ENCODE measurements around the gene TBCEL.

The TBCEL gene

DNA sequence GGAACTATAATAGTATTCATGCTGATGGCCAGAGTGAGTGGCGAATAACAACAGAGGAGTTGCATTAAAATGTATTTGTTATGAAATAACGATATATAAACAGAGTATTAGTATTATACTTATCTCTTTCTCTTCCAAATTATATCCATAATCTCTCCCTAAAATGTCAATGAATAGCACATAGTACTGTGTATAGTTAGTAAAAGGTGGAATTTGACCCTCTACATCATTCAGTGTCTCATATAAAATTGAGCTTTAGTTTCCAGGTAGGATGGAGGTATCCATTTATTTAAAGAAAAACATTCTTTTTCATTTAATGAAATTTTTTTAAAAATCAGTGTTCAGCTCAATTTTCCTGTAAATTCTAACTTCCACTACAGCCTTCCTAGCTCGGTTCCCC is 42.7 kb downstream of the TBCEL start:
- no peak for DNase-seq (ENCODE audit: low spot score)

DNA sequence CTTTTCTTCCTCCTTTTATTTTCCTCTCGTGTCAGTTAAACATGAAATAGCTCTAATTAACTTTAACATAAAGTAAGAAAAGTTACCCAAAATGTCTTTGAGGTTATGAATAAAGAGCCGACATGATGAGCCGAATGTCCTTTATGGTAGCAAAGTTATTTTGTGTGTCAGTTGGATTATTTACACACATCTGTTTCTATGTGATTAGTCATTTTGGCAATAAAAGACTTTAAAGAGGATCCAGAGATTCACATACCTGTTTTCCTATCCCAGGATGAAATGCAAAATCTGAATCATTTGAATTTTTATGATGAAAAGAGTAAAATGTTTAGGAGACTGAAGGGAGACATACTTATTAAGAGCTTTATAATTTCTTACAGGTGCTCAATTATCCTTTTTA is 43.1 kb downstream of the TBCEL start:
- DNase-seq (ENCODE audit: low spot score): no peak

DNA sequence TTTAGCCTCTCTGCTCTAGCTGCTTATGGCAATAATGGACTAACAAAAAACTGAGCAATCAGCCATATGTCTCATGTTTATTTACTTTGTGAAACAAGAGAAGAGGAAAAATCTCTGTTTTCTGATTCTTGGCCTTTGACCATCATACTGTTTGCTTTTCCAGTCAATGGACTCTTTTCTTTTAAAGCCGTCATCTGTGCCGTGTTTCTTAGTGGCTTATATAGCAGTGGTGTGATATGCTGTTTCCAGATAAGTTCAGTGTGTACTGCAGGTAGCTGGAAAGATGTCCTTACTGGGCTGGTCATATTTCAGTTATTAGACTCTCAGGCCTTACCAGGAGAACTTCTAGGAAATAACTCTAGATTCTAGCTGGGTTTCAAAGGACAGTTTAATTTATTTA is 43.6 kb downstream of the TBCEL start:
- no peak for DNase-seq (ENCODE audit: low spot score)

DNA sequence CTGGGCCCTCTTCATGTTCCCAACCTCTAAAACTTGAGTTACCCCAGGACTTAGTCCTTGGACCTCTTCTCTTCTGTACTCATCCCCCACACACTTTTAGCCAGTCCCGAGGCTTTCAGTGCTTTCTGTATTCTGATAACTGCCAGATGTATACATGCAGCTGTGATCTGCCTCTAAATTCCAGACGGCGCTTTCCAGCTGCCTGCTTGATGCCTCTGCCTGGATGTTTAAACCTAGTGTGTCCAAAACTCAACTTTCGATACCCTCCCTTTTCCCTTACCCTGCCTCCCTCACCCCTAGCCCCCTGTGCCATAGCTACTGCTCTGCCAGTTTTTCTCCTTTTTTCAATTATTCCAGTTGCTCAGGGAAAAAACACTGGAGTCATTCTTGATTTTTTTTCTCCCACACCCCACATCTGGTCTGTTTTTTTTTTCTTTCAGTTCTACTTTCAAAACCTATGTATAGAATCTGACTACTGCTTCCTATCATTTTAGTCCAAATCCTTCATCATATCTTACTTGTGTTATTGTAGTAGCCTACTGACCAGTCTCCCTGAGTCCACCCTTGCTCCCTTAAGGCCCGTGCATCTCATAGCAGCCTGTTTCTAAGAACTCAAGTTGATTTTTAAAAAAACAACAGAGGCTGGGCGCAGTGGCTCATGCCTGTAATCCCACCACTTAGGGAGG is 44.2 kb downstream of the TBCEL start:
- no peak for DNase-seq (ENCODE audit: low spot score)

DNA sequence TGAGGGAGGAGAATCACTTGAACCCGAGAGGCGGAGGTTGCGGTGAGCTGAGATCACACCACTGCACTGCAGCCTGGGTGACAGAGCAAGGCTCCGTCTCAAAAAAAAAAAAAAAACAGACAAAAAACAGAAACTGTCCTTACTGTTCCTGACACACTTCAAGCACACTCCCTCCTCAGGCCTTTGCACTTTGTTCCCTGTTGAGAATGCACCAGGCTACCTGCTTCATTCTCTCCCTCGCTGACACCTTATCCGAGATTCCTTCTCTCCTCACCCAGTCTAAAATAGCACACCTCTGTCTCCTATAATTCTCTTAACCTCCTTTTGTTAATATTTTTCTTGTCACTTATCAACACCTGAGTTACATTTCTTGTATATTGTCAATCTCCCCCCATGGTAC is 44.9 kb downstream of the TBCEL start:
- no peak for DNase-seq (ENCODE audit: low spot score)

DNA sequence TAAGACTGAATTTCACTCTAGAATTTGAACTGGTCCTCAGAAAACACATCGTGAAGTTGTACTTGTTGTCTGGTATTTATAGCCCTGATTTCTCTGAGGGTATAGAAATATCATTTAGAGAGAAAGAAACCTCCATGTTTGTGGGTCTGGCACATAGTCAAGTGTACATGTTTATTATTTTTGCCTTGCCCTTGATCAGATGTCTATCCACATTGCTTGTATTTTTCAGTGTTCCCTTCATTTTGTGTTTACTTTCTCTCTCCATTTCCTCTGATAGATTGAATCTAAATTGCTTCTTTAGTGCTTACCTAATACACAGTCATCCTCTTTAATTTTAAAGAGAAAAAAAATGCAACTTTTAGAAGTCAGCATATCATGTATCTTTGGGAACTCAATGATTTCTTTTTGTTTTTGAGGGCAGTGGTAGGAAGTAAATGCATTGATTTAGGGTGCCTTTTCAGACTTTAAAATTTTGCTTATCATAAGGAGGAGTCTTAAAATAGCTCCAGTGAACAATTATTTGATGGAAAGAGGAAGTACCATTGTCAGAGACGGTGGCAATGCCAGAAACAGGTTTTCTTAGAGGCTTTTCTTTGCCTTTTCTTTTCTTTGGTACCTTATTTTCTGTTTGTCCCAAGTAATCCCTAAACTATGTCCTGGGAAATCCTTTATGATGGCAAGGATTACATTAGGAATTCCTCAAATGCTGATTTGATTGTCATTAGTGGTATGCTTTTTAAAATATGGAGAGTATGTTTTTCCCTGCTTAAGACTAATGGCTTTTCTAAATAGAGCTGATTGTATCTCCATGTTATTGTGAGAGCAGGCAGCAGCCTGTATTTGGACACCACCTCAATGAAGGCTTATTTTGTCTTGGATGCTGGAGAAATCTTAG is 47.3 kb downstream of the TBCEL start:
- no peak for DNase-seq (ENCODE audit: low spot score)

DNA sequence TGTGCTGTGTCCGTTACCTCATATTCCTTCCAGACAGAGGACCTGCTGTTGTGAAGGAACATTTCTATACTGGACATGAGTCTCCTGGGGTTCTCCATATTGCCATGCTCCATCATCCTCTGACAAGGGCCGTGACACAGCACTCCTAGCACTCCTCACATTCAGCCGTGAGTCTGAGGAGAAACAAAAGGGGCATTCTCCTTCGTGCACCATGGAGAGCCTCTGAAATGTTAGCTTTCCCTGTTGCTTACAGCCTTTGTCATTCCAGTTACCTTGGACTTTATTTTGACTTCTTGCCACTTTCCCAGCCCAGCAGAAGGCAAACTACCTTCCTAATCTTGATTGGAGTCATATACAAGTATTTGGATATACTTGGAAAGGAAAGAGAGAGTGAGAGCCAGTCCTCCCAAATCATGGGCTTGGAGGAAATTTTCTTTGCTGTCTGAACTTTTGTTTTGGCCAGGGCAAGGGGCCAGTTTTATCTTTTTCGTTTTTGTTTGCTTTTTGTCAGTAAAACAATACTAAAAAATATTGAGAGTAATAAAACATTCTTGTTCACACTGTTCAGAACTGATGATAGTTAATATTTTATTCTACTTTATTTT is 48.0 kb downstream of the TBCEL start:
- DNase-seq (ENCODE audit: low spot score): no peak

DNA sequence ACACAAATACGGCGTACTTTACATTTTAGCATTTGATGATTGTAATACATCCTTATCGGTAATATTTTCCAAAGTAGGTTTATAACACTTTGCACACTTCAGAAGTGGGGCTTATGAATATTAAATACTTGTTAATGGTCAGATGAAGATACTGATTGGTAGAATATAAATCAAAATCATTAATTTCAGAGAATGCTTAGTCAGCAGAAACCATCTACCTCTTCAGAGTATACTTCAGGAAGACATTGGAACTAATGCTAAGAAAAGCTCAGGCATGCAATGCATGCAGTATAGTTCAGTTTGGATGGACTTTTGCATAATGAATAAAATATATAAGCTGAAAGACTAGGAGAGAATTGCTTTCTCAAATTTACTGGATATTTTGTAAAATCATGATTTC is 57.4 kb downstream of the TBCEL start:
- DNase-seq (ENCODE audit: low spot score): no peak

DNA sequence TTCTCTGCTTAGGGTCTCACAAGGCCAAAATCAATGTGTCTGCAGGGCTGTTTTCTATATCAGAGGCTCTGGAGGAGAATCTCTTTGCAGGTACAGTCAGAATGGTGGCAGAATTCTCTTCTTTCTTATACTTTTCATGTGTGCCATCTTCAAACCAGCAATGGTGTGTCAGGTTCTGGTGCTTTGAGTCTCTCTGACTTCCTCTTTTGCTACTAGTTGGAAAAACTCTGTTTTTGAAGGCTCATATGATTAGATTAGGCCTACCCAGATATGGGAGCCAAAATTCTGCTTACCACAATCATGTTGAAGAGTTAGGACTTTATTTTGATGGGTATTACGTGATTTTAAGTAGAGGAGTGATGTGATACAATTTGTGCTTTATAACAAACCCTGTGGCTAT is 58.3 kb downstream of the TBCEL start:
- no peak for DNase-seq (ENCODE audit: low spot score)

DNA sequence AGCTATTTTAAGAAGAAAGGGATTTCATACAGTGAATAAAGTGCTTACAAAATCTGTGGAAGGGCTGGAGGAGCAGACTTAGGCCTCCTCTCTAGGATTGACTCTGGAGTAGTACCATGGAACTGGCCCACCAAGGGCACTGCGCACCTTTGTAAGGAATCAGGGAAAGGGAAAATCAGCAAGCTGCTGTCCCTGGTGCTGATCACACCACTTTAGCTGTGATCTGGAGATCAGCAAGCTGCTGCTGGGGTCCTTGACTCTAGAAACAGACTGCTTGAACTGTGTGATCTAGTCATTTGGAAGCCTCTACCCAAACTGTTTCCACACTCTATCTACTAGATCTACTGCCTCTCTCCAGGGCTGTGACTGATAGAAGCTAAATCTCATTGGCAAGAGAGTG is 58.8 kb downstream of the TBCEL start:
- no peak for DNase-seq (ENCODE audit: low spot score)

DNA sequence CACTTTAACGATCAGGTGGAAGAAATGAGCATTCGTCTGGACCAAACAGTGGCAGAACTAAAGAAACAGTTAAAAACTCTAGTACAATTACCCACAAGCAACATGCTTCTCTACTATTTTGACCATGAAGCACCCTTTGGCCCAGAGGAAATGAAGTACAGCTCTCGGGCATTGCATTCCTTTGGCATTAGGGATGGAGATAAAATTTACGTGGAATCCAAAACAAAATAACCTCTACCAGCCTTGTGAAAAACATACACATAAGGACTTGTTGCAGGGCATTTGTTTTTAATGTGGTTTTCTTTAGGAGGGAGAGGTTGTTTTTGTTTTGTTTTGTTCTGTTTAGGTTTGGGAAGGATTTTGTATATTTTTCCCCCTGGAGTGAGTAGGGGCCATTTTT is 63.0 kb downstream of the TBCEL start:
- DNase-seq (ENCODE audit: low spot score): no peak

DNA sequence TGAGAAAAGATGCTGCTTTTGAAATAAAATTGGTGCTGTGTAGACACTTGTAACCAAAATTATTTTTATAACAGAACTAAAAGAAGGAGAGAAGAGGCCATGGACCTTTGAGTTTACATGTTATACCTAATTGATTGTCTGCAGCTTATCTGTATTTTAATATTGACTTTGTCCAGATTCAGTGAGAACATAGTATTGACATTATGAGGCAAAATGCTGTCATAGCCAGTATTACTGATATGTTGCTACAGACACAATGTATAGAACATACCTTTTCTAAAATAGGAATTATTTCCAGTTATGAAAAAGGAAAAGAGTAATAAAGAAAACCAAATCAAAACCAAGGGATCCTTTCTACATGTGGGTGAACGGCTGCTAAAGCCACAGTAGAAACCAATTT is 65.7 kb downstream of the TBCEL start:
- DNase-seq (ENCODE audit: low spot score): no peak

DNA sequence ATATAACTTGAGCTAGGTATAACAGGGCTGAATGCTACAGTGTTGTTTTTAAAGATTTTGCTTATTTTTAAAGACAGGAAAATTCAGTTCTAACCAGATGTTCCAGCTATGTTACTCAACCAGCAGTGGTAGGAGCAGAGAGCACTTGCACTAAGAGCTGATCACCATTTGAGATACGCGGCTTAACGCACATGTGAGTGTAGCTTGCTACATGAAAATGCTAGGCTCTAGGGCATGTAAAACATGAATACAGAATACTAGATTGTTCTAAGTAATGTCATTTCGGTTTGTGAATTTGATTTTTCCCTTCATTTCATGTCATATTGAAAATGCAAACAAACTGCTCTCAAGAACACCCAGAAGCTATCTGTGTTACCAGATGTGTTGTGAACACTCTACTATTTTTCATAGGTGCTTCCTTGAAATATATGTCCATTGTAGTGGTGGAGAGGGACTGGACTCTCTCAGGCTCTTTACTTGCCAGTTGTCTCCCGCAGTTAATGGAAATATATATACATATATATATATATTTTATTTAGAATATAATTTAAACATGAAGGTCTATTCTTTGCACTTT is 66.3 kb downstream of the TBCEL start:
- DNase-seq (ENCODE audit: low spot score): no peak

DNA sequence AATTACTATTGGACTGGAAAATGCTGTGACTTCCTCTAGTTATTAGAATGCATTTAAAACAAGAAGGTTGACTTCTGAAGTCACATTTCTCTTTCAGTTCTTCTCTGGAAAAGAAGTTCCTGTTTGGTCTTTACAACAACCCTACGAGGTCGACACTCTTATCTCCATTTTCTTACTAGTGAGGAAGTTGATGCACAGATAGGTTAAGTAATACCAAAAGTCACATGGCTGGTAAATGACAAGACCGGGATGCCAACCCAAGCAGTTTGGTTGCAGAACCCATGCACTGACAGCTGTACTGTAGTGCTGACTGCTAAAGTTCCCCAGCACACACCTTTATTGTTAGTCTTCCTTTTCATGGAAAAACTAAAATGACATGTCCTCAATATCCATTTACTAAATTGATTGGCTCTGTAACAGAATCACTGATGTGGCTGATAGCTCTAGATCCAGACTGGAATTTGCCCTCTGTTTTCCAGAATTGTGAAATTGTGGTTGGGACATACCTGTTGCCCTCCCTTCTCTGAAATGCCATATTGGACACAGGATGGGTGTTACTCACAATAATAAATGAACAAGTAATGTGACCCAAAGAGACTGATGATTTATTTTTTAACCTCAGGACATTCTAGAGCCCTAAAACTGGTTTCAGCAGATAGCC is 67.7 kb downstream of the TBCEL start:
- no peak for DNase-seq (ENCODE audit: low spot score)

DNA sequence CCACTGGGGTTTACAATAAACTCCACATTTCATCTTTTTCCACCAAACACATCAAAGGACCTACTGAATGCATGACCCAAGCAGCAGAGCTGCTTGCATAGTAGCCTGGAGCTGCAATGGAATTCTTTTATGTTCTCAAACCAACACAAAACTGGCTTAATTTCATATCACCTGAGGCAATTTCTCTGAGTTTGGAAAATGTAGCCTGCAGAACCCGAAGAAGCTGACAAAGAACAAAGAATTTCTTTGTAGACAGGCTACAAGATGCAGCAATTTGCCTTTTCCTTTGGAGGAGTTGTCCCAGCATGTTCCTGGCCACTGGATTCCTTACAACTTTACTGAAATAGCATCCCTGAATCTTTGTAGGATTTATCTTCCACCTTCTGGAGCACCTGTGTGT is 71.7 kb downstream of the TBCEL start:
- DNase-seq (ENCODE audit: low spot score): no peak

DNA sequence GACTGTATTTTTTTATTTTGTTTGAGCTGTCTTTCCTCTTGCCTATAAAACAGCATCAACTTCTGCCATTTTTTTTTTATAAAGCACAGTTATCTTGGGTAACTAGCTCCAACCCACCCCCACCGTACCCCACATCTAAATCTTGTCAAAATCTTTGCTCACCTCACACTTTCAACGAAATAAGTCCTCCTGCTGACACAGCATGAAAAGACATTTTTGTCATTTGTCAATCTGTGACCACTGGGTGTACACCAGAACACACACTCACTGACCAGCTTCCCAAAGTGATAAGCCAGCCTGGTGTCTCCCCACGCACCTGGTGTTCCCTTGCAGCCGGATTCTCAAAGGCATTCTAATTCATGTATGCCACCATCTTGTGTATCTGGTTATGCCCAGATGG is 75.5 kb downstream of the TBCEL start:
- DNase-seq (ENCODE audit: low spot score): no peak

DNA sequence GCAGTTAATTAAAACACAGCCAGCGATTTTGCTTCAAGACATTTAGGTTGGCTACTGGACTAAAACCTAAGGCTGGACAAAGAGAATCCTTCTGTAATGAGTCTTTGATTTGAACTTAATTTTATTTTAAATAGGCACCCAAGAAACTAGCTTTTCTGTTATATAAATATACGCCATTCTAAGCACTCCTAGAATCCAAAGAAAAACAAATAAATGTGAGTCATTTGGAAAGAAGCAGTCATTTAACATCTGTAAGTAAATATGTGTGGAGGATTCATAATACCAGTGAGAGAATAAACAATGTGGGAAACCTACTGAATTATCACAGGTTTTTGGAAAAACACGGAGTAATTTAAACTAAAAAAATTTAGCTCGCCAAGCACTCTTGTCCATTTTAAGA is 76.0 kb downstream of the TBCEL start:
- DNase-seq (ENCODE audit: low spot score): no peak

DNA sequence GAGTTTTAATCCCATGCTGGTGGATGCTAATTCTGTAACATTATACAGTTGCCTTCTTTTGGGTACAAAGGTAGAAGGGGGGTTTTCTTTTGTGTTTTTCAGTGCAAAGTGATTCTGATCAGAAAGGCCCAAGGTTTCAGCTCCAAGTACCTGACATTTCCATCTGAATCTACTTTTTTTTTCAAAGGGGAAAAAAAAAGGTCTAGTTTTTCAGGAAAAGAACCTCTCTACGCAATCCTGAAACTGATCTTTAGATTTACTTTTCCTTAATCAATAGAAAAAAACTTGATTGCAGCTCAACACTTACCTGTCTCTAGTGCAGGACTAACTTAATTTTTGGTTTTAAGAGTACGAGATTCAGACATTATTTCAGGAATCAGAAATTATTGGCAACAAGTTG is 77.0 kb downstream of the TBCEL start, which contains the start of gene TECTA:
Gene TECTA (plus strand): TSS at position 301 of the 400 bp plus-strand sequence. CDS start 1,423 bp downstream, outside the sequence.
- no peak for DNase-seq (ENCODE audit: low spot score)

DNA sequence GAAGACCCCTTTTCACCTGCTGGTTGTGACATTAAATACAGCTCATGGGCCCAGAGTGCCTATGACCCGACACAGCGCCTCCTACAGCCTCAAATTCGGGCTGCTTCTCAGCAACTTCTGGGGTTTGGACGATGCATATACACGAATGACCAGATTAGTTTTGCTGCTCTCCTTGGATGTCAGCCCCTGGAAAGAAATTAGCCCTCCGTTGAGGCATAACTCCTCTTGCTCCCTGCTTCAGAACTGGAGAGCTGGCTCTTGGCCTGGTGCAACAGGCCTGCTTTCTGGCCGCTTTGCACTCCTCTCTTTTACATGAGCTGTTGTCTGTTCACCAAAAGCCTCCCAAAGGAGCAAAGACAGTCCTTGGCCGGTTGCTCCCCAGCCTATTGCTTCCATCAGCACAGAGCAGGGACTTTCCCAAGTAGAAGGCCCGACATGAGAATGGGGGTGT is 80.4 kb downstream of the TBCEL start:
- no peak for DNase-seq (ENCODE audit: low spot score)

DNA sequence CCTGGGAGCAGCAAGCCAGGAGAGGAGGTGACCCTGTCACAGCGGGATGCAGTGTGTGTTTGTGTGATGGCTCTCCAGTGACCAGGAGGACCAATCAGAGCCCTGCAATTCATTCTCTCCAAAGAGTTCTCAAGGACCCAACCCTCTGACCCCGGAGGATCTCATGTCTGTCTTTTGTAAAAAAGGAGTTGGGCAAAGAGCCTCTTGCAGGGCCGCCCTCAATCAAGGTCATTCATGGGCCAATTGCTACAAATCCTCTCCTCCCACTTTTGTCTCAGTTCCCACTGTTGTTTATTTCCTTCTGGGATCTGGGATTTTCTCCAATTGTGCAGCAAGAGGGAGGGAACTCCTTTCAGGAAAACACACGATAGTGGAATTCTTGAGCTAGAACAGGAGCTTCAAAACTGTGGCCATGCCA is 81.2 kb downstream of the TBCEL start:
- DNase-seq (ENCODE audit: low spot score): no peak

DNA sequence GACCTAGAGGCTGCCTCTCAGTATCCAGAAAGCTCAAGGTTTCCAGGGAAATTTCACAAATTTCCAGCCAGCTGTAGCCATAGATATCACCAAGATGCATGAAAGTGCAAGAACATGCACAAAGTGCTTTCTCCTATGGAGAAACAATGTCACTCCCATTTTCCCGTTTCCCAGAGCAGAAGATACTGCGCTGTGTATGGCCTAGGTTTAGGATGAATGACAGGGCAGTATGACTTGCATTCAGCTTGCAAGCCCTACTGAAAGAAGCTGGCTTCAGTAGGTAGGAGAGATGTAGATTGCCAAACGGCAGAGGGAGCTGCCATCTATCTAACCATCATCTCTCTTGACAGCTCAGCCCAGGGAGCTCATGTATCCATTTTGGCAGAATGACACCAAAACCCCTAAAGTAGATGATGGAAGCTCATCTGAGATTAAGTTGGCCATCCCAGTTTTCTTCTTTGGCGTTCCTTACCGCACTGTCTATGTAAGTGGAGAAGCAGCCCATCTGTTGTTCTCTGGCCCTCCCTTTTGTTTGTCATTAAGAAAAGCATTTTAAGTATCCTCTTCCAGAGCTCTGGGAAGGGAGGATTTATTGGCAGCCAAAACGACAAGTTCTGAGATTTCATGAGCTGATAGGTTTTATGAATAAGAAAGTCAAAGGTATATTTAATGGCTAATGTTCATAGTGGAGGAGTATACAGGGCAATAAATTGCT is 81.7 kb downstream of the TBCEL start:
- no peak for DNase-seq (ENCODE audit: low spot score)

All from CD4-positive, alpha-beta T cell treated with Interleukin-6 at 100 ng/mL for 8 hours (primary cell).